H1 (cell line): ENCODE data around the gene ZCCHC3. TPM values are rescaled to one million over a fixed set of nuclear protein-coding genes. Genes with fewer than 3 reads are reported as not detected.

Experiments
- CTCF ChIA-PET: fragments of 300-600 bp; sonication (Branson Sonifier 250); formaldehyde crosslinking; loops from one replicate; lab custom pipeline; 2021; ENCODE audit not compliant: partially characterized antibody; lab: Charles Lee
- POLR2A ChIA-PET: fragments of 300-600 bp; sonication (Branson Sonifier 250); formaldehyde crosslinking; loops from one replicate; lab custom pipeline; 2021; ENCODE audit warnings: inconsistent platforms; ENCODE audit not compliant: partially characterized antibody; lab: Charles Lee
- DNase-seq, 2 experiments: peaks; one replicate each; pipeline versions ENCODE4 v3.0.0 to v3.0.0-alpha.2; 2010 to 2022; ENCODE audit warnings: low spot score in 2 of 2, low read depth in 1 of 2, mixed read lengths in 1 of 2
- FAIRE-seq: peaks from 2 replicates; lab custom pipeline; 2011; peaks lifted over from hg19 to GRCh38; lab: Jason Lieb, UNC
- H2AFZ ChIP-seq: 2 replicates; pipeline ENCODE4 v1.8.1; 2012; ENCODE audit warnings: low read length, inconsistent platforms
- H2AK5ac ChIP-seq: 2 replicates; pipeline ENCODE4 v1.6.1; 2013; ENCODE audit warnings: low read depth, low read length
- H2BK120ac ChIP-seq: replicated peaks from 2 replicates; pipeline ENCODE3; 2013; ENCODE audit warnings: low read depth, low read length, inconsistent platforms
- H2BK12ac ChIP-seq: 2 replicates; pipeline ENCODE4 v1.6.1; 2013; ENCODE audit warnings: low read depth, low read length
- H2BK15ac ChIP-seq: 2 replicates; pipeline ENCODE4 v1.6.1; 2013; ENCODE audit warnings: low read length
- H2BK20ac ChIP-seq: 2 replicates; pipeline ENCODE4 v1.6.1; 2013; ENCODE audit warnings: low read length
- H2BK5ac ChIP-seq: 2 replicates; pipeline ENCODE4 v1.6.1; 2013; ENCODE audit warnings: low read depth, low read length
- H3K14ac ChIP-seq: 2 replicates; pipeline ENCODE4 v1.6.1; 2013; ENCODE audit warnings: inconsistent platforms; ENCODE audit not compliant: insufficient read length
- H3K18ac ChIP-seq: 2 replicates; pipeline ENCODE4 v1.6.1; 2013; ENCODE audit warnings: low read length; ENCODE audit errors: extremely low read depth
- H3K23ac ChIP-seq: 2 replicates; pipeline ENCODE4 v1.6.1; 2013; ENCODE audit warnings: inconsistent platforms; ENCODE audit not compliant: insufficient read length
- H3K23me2 ChIP-seq: 2 replicates; pipeline ENCODE4 v1.6.1; 2013; ENCODE audit warnings: low read depth, low read length
- H3K27ac ChIP-seq: 2 replicates; pipeline ENCODE4 v1.6.1; 2011; ENCODE audit warnings: low read depth, low read length, inconsistent platforms
- H3K27me3 ChIP-seq, 4 experiments: replicated peaks in 1 of 4; 1 replicate in 1 of 4; 2 replicates in 3 of 4; pipeline versions ENCODE4 v1.6.1 to v1.8.1; 2011 to 2013; ENCODE audit warnings: low read length in 3 of 4, mild to moderate bottlenecking in 3 of 4, inconsistent platforms in 2 of 4, mixed read lengths in 2 of 4, moderate library complexity in 1 of 4; ENCODE audit not compliant: control insufficient read depth in 3 of 4, insufficient read depth in 3 of 4; ENCODE audit errors: extremely low read depth in 1 of 4
- H3K36me3 ChIP-seq, 4 experiments: 2 replicates each; pipeline versions ENCODE4 v1.6.1 to v1.8.1; 2011 to 2013; ENCODE audit warnings: mild to moderate bottlenecking in 4 of 4, low read length in 3 of 4, moderate library complexity in 2 of 4, control low read depth in 1 of 4, inconsistent platforms in 1 of 4; ENCODE audit not compliant: insufficient read depth in 4 of 4, control insufficient read depth in 2 of 4
- H3K4ac ChIP-seq: replicated peaks from 2 replicates; pipeline ENCODE3; 2013; ENCODE audit warnings: low read length, low read depth, mixed read lengths, inconsistent platforms; ENCODE audit not compliant: insufficient read length
- H3K4me1 ChIP-seq, 4 experiments: replicated peaks in 1 of 4; 1 replicate in 1 of 4; 2 replicates in 3 of 4; pipeline versions ENCODE4 v1.6.1 to v1.8.1; 2011 to 2013; ENCODE audit warnings: low read length in 3 of 4, inconsistent platforms in 2 of 4, mixed read lengths in 1 of 4; ENCODE audit not compliant: insufficient read depth in 4 of 4, control insufficient read depth in 3 of 4
- H3K4me2 ChIP-seq, 2 experiments: 2 replicates each; pipeline versions ENCODE4 v1.6.1 to v1.8.1; 2011 to 2013; ENCODE audit warnings: low read depth in 2 of 2, low read length in 2 of 2, control low read depth in 1 of 2, inconsistent platforms in 1 of 2, mild to moderate bottlenecking in 1 of 2; ENCODE audit not compliant: insufficient read depth in 1 of 2
- H3K4me3 ChIP-seq, 4 experiments: fragments of 200-600, 300-600 bp in 1 of 4; sonication (generic), shearing (Covaris generic), sonication (Bioruptor Twin) in 1 of 4; 2 replicates each; pipeline versions ENCODE4 v1.5.1 to v1.8.1; 2011 to 2016; ENCODE audit warnings: low read length in 4 of 4, low read depth in 3 of 4, control low read depth in 2 of 4, inconsistent platforms in 2 of 4, mild to moderate bottlenecking in 2 of 4, mixed read lengths in 1 of 4, moderate library complexity in 1 of 4; ENCODE audit not compliant: insufficient read depth in 2 of 4; ENCODE audit errors: extremely low read depth in 1 of 4
- H3K56ac ChIP-seq: replicated peaks from 2 replicates; pipeline ENCODE3; 2013; ENCODE audit warnings: low read depth, mild to moderate bottlenecking, mixed read lengths, low read length, inconsistent platforms; ENCODE audit not compliant: insufficient read length
- H3K79me1 ChIP-seq: 2 replicates; pipeline ENCODE4 v1.6.1; 2013; ENCODE audit warnings: low read depth, low read length, control low read depth
- H3K79me2 ChIP-seq, 2 experiments: 2 replicates each; pipeline versions ENCODE4 v1.6.1 to v1.8.1; 2012 to 2013; ENCODE audit warnings: low read length in 2 of 2, mild to moderate bottlenecking in 2 of 2, inconsistent platforms in 1 of 2; ENCODE audit not compliant: insufficient read depth in 2 of 2, control insufficient read depth in 1 of 2
- H3K9ac ChIP-seq, 4 experiments: replicated peaks in 1 of 4; 1 replicate in 1 of 4; 2 replicates in 3 of 4; pipeline versions ENCODE4 v1.6.1 to v1.8.1; 2011 to 2013; ENCODE audit warnings: low read depth in 3 of 4, low read length in 3 of 4, control low read depth in 2 of 4, mild to moderate bottlenecking in 2 of 4, moderate library complexity in 2 of 4, inconsistent platforms in 1 of 4; ENCODE audit errors: extremely low read depth in 1 of 4
- H3K9me3 ChIP-seq, 2 experiments: 2 replicates each; pipeline versions ENCODE4 v1.6.1 to v1.8.1; 2012 to 2013; ENCODE audit warnings: mild to moderate bottlenecking in 2 of 2, moderate library complexity in 2 of 2, control low read depth in 1 of 2, inconsistent platforms in 1 of 2, low read depth in 1 of 2, low read length in 1 of 2, mixed read lengths in 1 of 2; ENCODE audit not compliant: insufficient read depth in 2 of 2
- H4K20me1 ChIP-seq, 2 experiments: replicated peaks in 1 of 2; 2 replicates each; pipeline versions ENCODE3 to v1.8.1; 2011 to 2013; ENCODE audit warnings: inconsistent platforms in 2 of 2, low read length in 2 of 2, mild to moderate bottlenecking in 1 of 2; ENCODE audit not compliant: insufficient read depth in 2 of 2, control insufficient read depth in 1 of 2
- H4K5ac ChIP-seq: 2 replicates; pipeline ENCODE4 v1.6.1; 2013; ENCODE audit warnings: low read length, low read depth, mixed read lengths, inconsistent platforms; ENCODE audit not compliant: insufficient read length
- H4K8ac ChIP-seq: 2 replicates; pipeline ENCODE4 v1.8.0; 2013; ENCODE audit warnings: mild to moderate bottlenecking, moderate library complexity, low read length, inconsistent platforms; ENCODE audit not compliant: insufficient read depth; ENCODE audit errors: extremely low read depth
- H4K91ac ChIP-seq: replicated peaks from 2 replicates; pipeline ENCODE3; 2013; ENCODE audit warnings: low read length, mixed read lengths, inconsistent platforms; ENCODE audit not compliant: insufficient read length
- ASH2L ChIP-seq: fragments of 200-600, 300-600 bp; sonication (generic); IDR thresholded peaks from one replicate; pipeline ENCODE4 v1.7.1; 2017; ENCODE audit warnings: low read length
- BCL11A ChIP-seq, 2 experiments: IDR thresholded peaks; one replicate each; pipeline ENCODE4 v1.6.1; 2011; ENCODE audit warnings: low read depth in 2 of 2, low read length in 2 of 2, mild to moderate bottlenecking in 2 of 2
- EZH2 ChIP-seq: fragments of 200-600 bp; sonication (generic); IDR thresholded peaks from 2 replicates; pipeline ENCODE4 v1.7.1; 2012; ENCODE audit warnings: low read depth, mild to moderate bottlenecking, moderate library complexity, low read length, inconsistent platforms; ENCODE audit not compliant: severe bottlenecking
- KDM1A ChIP-seq: fragments of 200-600, 300-600 bp; sonication (generic); IDR thresholded peaks from 2 replicates; pipeline ENCODE4 v1.7.1; 2016; ENCODE audit warnings: mild to moderate bottlenecking, low read length, borderline replicate concordance
- KDM4A ChIP-seq: IDR thresholded peaks from one replicate; pipeline ENCODE4 v1.7.1; 2012; ENCODE audit warnings: low read depth, mild to moderate bottlenecking, moderate library complexity, low read length, inconsistent platforms; ENCODE audit not compliant: severe bottlenecking
- POLR2AphosphoS5 ChIP-seq: IDR thresholded peaks from 2 replicates; pipeline ENCODE4 v1.6.1; 2011; ENCODE audit warnings: low read depth, low read length
- SIRT6 ChIP-seq: IDR thresholded peaks from one replicate; pipeline ENCODE4 v1.7.1; 2012; ENCODE audit warnings: low read length, inconsistent platforms
- SP1 ChIP-seq: IDR thresholded peaks from 2 replicates; pipeline ENCODE4 v1.6.1; 2011; ENCODE audit warnings: low read depth, low read length
- SRF ChIP-seq: IDR thresholded peaks from 2 replicates; pipeline ENCODE4 v1.6.1; 2011; ENCODE audit warnings: mild to moderate bottlenecking, low read depth, low read length, moderate library complexity
- WGBS, 2 experiments: shearing (Covaris generic) in 1 of 2; methylation state at CpG; one replicate each; pipeline versions ENCODE4 v1.1.6 to v1.1.7; 2013 to 2015; ENCODE audit warnings: low lambda C conversion rate in 2 of 2, mixed read lengths in 2 of 2, inconsistent platforms in 1 of 2, low coverage in 1 of 2, missing lambda C conversion rate in 1 of 2; ENCODE audit not compliant: insufficient replicate concordance in 2 of 2, insufficient coverage in 1 of 2, insufficient read length in 1 of 2; ENCODE audit errors: extremely low coverage in 1 of 2, missing lambda C conversion rate in 1 of 2; 5-methylcytosine and 5-hydroxymethylcytosine counted together
- polyA plus RNA-seq, 7 experiments: library from polyadenylated mRNA; depleted of rRNA in 3 of 7; stranded (reverse) in 5 of 7; unstranded in 2 of 7; fragments of >200 nt in 5 of 7; fragments of 200-250 nt in 2 of 7; gene quantifications; 1 replicate in 5 of 7; 2 replicates in 1 of 7; 4 replicates in 1 of 7; pipeline versions ENCODE4 v1.2.1 to v1.2.3, GENCODE V29; 2011 to 2013; ENCODE audit warnings: missing spikeins in 2 of 7, mixed read lengths in 2 of 7
- total RNA-seq: library from RNA; stranded (reverse); fragmentation: NEBNext Ultra II Directional; extraction: Animal tissue kit (Norgen Biotek cat#: 25700); gene quantifications from 2 replicates; pipeline ENCODE4 v1.2.1, GENCODE V29; 2021

The ZCCHC3 gene
- total and polyA plus RNA-seq, 2 of the 8 experiments (the other 6 are each of a cell fraction or from before 2014, with no cell fraction given): 33.7 to 52.4 TPM

DNA sequence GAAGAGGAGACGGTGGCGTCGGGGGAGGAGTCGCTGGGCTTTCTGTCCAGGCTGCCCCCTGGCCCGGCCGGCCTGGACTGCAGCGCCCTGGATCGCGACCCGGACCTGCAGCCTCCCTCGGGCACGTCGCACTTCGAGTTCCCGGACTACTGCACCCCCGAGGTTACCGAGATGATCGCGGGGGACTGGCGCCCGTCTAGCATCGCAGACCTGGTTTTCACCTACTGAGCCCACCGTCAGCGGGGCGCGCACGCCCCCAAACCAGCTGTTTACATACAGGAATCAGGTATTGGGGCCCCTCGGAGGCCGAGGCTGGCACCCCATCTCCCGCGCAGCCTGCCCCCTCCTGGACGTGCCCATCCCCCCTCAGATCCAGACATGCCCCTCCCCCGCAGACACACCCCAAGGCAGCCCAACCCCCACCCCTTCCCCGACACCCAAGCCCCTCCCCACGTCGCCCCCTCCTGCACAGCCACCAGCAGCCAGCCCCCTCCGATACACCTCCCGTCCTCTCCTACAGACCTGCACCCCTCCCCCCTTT is 29.3 kb downstream of the ZCCHC3 start:
- peak overlapping the region; percentile 19 to 94 (median 90) for H3K9ac ChIP-seq
- peak overlapping the region; percentile 69 for H4K5ac ChIP-seq
- no peak overlapping the region for H2AFZ ChIP-seq
- H2BK5ac ChIP-seq: peak overlapping the region; percentile 98
- ChIA-PET CTCF (interaction anchor here (1.0 to 3.9 kb wide), 3 partner anchors 11 to 60 kb away, joined by 3 to 12 read pairs (median 3); no protein-coding TSS in a partner anchor), POLR2A (interaction anchor here (0.7 to 7.7 kb wide), 13 partner anchors 11 to 121 kb away, joined by 3 to 97 read pairs (median 6); partner anchors contain the start of gene NRSN2)
- H3K18ac ChIP-seq: peak overlapping the region; percentile 91
- peak overlapping the region; percentile 90 for H3K27ac ChIP-seq
- H4K91ac ChIP-seq: peak overlapping the region; percentile 95
- no peak overlapping the region for H3K23ac ChIP-seq
- no peak overlapping the region; the same call in 1 of the 2 replicates for H2AK5ac ChIP-seq
- H2BK12ac ChIP-seq: no peak overlapping the region; the same call in 1 of the 2 replicates
- 20% methylated on average over 1 of the region's 38 CpGs; no CpG with 5 or more reads in 1 of the 2 experiments for WGBS, 2 experiments
- H3K79me2 ChIP-seq: peaks cover 7 to 31% of the 10 kb centered on the region in 2 experiments
- H4K8ac ChIP-seq: peak overlapping the region; percentile 90
- DNase-seq: no peak
- H2BK20ac ChIP-seq: no peak overlapping the region; the same call in 1 of the 2 replicates
- H2BK15ac ChIP-seq: peak overlapping the region; percentile 81; the same call in 1 of the 2 replicates
- peaks cover 12 to 33% (median 21%) of the 10 kb centered on the region in 4 experiments for H3K4me1 ChIP-seq
- no peak overlapping the region for H3K14ac ChIP-seq
- no peaks in the 10 kb centered on the region for H3K9me3 ChIP-seq
- H2BK120ac ChIP-seq: peak overlapping the region; percentile 68
- peak overlapping the region; percentile 27 to 85 for H3K4me2 ChIP-seq
- H3K56ac ChIP-seq: peak overlapping the region; percentile 67
- peaks cover 9% of the 10 kb centered on the region; the same call in 1 of the 2 replicates for H3K23me2 ChIP-seq
- peaks cover 19 to 30% of the 10 kb centered on the region in 2 experiments for H4K20me1 ChIP-seq
- peaks cover 0 to 3% (median 0%) of the 10 kb centered on the region in 4 experiments; a peak in 1 of 8 replicates for H3K36me3 ChIP-seq
- peak overlapping the region; percentile 68 to 95 (median 91) for H3K4me3 ChIP-seq
- H3K4ac ChIP-seq: peak overlapping the region; percentile 76
- no peak for FAIRE-seq
- H3K79me1 ChIP-seq: peaks cover 12% of the 10 kb centered on the region
- no peaks in the 10 kb centered on the region for H3K27me3 ChIP-seq
- no peak for TF ChIP-seq KDM4A
- TF ChIP-seq POLR2AphosphoS5: peak; percentile 64; the same call in 1 of the 2 replicates
- TF ChIP-seq BCL11A (IDR thresholded peaks at IDR 0.05; ENCODE audit: low read depth in 2 of 2, low read length in 2 of 2): no peak
- no peak; the same call in 1 of the 2 replicates for TF ChIP-seq KDM1A
- no peak for TF ChIP-seq SP1
- no peak for TF ChIP-seq SRF
- no peak for TF ChIP-seq SIRT6
- TF ChIP-seq EZH2: no peak
- TF ChIP-seq ASH2L: no peak
